HepG2 (cell line): ENCODE data around the gene OR52I1.

ENCODE experiments used
- CTCF ChIP-seq: sonication (generic); formaldehyde crosslinking; IDR thresholded peaks from 2 replicates; pipeline ENCODE4 v1.5.0; 2020; ENCODE audit warnings: mild to moderate bottlenecking, missing genetic modification reagents, moderate library complexity
- POLR2A ChIP-seq, 2 experiments: IDR thresholded peaks; 2 replicates each; pipeline ENCODE4 v1.6.1; 2011; ENCODE audit warnings: low read depth in 2 of 2, low read length in 2 of 2, mild to moderate bottlenecking in 1 of 2, moderate library complexity in 1 of 2; ENCODE audit not compliant: insufficient read depth in 1 of 2
- ZFP62 ChIP-seq: sonication (generic); formaldehyde crosslinking; IDR thresholded peaks from 2 replicates; pipeline ENCODE4 v1.4.0; 2020; ENCODE audit warnings: missing genetic modification reagents

GRCh38 chr11:4605057-4605456 lies 11.2 kb downstream of the OR52I1 start:
- no peak for TF ChIP-seq POLR2A (IDR thresholded peaks at IDR 0.05; ENCODE audit: insufficient read depth in 1 of 2, low read depth in 2 of 2, low read length in 2 of 2)
- TF ChIP-seq CTCF = no peak
- no peak for TF ChIP-seq ZFP62 (CRISPR knock-in tag)
